Endothelial cell of umbilical vein (primary cell): ENCODE results near the gene BLTP3B. TPM values are rescaled to one million over a fixed set of nuclear protein-coding genes. Genes with fewer than 3 reads are reported as not detected.

Experiments
- BruUV-seq: library from RNA; stranded (reverse); fragments of 400-500 nt; replicated peaks from 2 replicates; lab custom pipeline; 2021; lab: Mats Ljungman, UMichigan
- CTCF ChIA-PET: fragments of 300-600, 350-600 bp; sonication (Branson Sonifier 250); formaldehyde crosslinking; loops from one replicate; lab custom pipeline; 2021; ENCODE audit warnings: antibody characterized with exemption, inconsistent platforms; lab: Charles Lee
- POLR2A ChIA-PET: fragments of 300-600, 350-600 bp; sonication (Branson Sonifier 250); formaldehyde crosslinking; loops from one replicate; lab custom pipeline; 2021; ENCODE audit warnings: antibody characterized with exemption, inconsistent platforms; lab: Charles Lee
- DNase-seq: peaks from one replicate; pipeline ENCODE4 v3.0.0-alpha.2; 2011; ENCODE audit warnings: low read depth, low spot score
- FAIRE-seq: peaks from 2 replicates; lab custom pipeline; 2011; peaks lifted over from hg19 to GRCh38; lab: Jason Lieb, UNC
- H2AFZ ChIP-seq: 2 replicates; pipeline ENCODE4 v1.6.0; 2012; ENCODE audit warnings: low read depth, low read length, control low read depth, inconsistent platforms
- H3K27ac ChIP-seq: 2 replicates; pipeline ENCODE4 v1.5.1; 2011; ENCODE audit warnings: low read depth, mild to moderate bottlenecking, control low read depth, low read length, moderate library complexity; ENCODE audit not compliant: insufficient read depth
- H3K27me3 ChIP-seq, 2 experiments: 2 replicates each; pipeline versions ENCODE4 v1.6.0 to v1.6.1; 2011; ENCODE audit warnings: low read length in 2 of 2, mixed read lengths in 1 of 2; ENCODE audit not compliant: control insufficient read depth in 2 of 2, insufficient read depth in 2 of 2
- H3K36me3 ChIP-seq, 2 experiments: 2 replicates in 1 of 2; 3 replicates in 1 of 2; pipeline ENCODE4 v1.5.1; 2011; ENCODE audit warnings: low read length in 2 of 2, mild to moderate bottlenecking in 1 of 2, moderate library complexity in 1 of 2; ENCODE audit not compliant: control insufficient read depth in 2 of 2, insufficient read depth in 2 of 2; ENCODE audit errors: extremely low read depth in 1 of 2
- H3K4me1 ChIP-seq: 3 replicates; pipeline ENCODE4 v1.5.1; 2011; ENCODE audit warnings: mild to moderate bottlenecking, low read length; ENCODE audit not compliant: control insufficient read depth, insufficient read depth; ENCODE audit errors: extremely low read depth
- H3K4me2 ChIP-seq: 2 replicates; pipeline ENCODE4 v1.6.1; 2011; ENCODE audit warnings: low read length, control low read depth, mixed read lengths; ENCODE audit not compliant: insufficient read depth
- H3K4me3 ChIP-seq, 3 experiments: fragments of 200-600 bp in 1 of 3; sonication (generic), shearing (Covaris generic) in 1 of 3; replicated peaks in 1 of 3; 2 replicates each; pipeline ENCODE4 v1.5.1; 2011 to 2016; ENCODE audit warnings: control low read depth in 3 of 3, low read length in 3 of 3, mild to moderate bottlenecking in 2 of 3, inconsistent platforms in 1 of 3, low read depth in 1 of 3, moderate library complexity in 1 of 3; ENCODE audit not compliant: insufficient read depth in 1 of 3
- H3K79me2 ChIP-seq: 2 replicates; pipeline ENCODE4 v1.6.0; 2012; ENCODE audit warnings: low read length, inconsistent platforms; ENCODE audit not compliant: control insufficient read depth, insufficient read depth
- H3K9ac ChIP-seq: replicated peaks from 2 replicates; pipeline ENCODE3; 2011; ENCODE audit warnings: low read length, control low read depth; ENCODE audit not compliant: insufficient read depth; ENCODE audit errors: extremely low read depth
- H3K9me1 ChIP-seq: replicated peaks from 3 replicates; pipeline ENCODE4 v1.6.0; 2011; ENCODE audit warnings: mild to moderate bottlenecking, low read length; ENCODE audit not compliant: control insufficient read depth, insufficient read depth; ENCODE audit errors: extremely low read depth
- H3K9me3 ChIP-seq: replicated peaks from 2 replicates; pipeline ENCODE4 v1.5.1; 2012; ENCODE audit warnings: low read length, inconsistent platforms; ENCODE audit not compliant: control insufficient read depth, insufficient read depth
- H4K20me1 ChIP-seq: replicated peaks from 2 replicates; pipeline ENCODE3; 2011; ENCODE audit warnings: mild to moderate bottlenecking, low read length; ENCODE audit not compliant: control insufficient read depth, insufficient read depth; ENCODE audit errors: extremely low read depth
- CTCF ChIP-seq, 2 donors: IDR thresholded peaks; 1 replicate in 1 of 2; 2 replicates in 1 of 2; pipeline ENCODE4 v1.5.1; 2011; ENCODE audit warnings: low read length in 2 of 2, mild to moderate bottlenecking in 2 of 2, moderate library complexity in 2 of 2, control low read depth in 1 of 2, inconsistent platforms in 1 of 2, low read depth in 1 of 2; ENCODE audit not compliant: insufficient read depth in 1 of 2; ENCODE audit errors: extremely low read depth in 1 of 2
- EZH2 ChIP-seq: IDR thresholded peaks from 2 replicates; pipeline ENCODE4 v1.6.1; 2012; ENCODE audit warnings: borderline replicate concordance, low read depth, mild to moderate bottlenecking, moderate library complexity, low read length, inconsistent platforms; ENCODE audit not compliant: severe bottlenecking
- FOS ChIP-seq: IDR thresholded peaks from 2 replicates; pipeline ENCODE4 v1.6.1; 2011; ENCODE audit warnings: mild to moderate bottlenecking, low read length, moderate library complexity, borderline replicate concordance; ENCODE audit not compliant: insufficient read depth
- GATA2 ChIP-seq: IDR thresholded peaks from 2 replicates; pipeline ENCODE4 v1.7.0; 2011; ENCODE audit warnings: low read depth, mild to moderate bottlenecking, moderate library complexity, mixed read lengths, low read length; ENCODE audit not compliant: insufficient read length, insufficient read depth
- JUN ChIP-seq: IDR thresholded peaks from 2 replicates; pipeline ENCODE4 v1.6.1; 2011; ENCODE audit warnings: borderline replicate concordance, low read depth; ENCODE audit not compliant: insufficient read length, insufficient read depth
- MAX ChIP-seq: IDR thresholded peaks from 2 replicates; pipeline ENCODE4 v1.6.1; 2011; ENCODE audit not compliant: insufficient read depth, insufficient read length
- MYC ChIP-seq: IDR thresholded peaks from one replicate; pipeline ENCODE4 v1.6.1; 2011; ENCODE audit warnings: mild to moderate bottlenecking, low read depth, low read length
- POLR2A ChIP-seq: IDR thresholded peaks from 2 replicates; pipeline ENCODE4 v1.6.1; 2012; ENCODE audit warnings: low read depth, mild to moderate bottlenecking, control low read depth, low read length
- POLR2AphosphoS5 ChIP-seq: IDR thresholded peaks from 2 replicates; pipeline ENCODE4 v1.6.1; 2012; ENCODE audit warnings: low read depth, mild to moderate bottlenecking, control low read depth, low read length, moderate library complexity; ENCODE audit not compliant: insufficient read depth
- dilution Hi-C: fragments of 300-500 bp; cut with MboI; formaldehyde crosslinking; loops from one replicate; pipeline ENCODE4 v1.15.0; 2019; ENCODE audit warnings: low sequenced_read_pairs; ENCODE audit not compliant: extremely low pct_ligation_motif_present
- intact Hi-C: fragments of 100-400 bp; cut with micrococcal nuclease; formaldehyde crosslinking; loops from one replicate; pipeline ENCODE4 v1.10.0; 2022
- polyA plus RNA-seq, 4 experiments: library from polyadenylated mRNA; depleted of rRNA in 3 of 4; stranded (reverse) in 3 of 4; unstranded in 1 of 4; fragments of >200 nt; gene quantifications; 2 replicates each; pipeline versions ENCODE4 v1.2.1 to v1.2.3, GENCODE V29; 2011 to 2012; ENCODE audit warnings: missing spikeins in 1 of 4
- total RNA-seq: library from RNA; stranded (reverse); gene quantifications from 2 replicates; pipeline ENCODE4 v1.2.3, GENCODE V29; 2021

The BLTP3B gene
- total and polyA plus RNA-seq, 2 donors (not counting 3 experiments of a cell fraction or from before 2014, with no cell fraction given) = 5.4 to 17.9 TPM

- CTCF ChIA-PET = no interaction called here
- Histone ChIP-seq H3K9me3 (no peaks in the 10 kb centered on the region), H3K27me3 (peaks cover 0 to 1% of the 10 kb centered on the region in 2 experiments), H3K27ac (no peak overlapping the region), H3K4me2 (no peak overlapping the region), H3K4me3 (no peak overlapping the region), H2AFZ (no peak overlapping the region), H3K9ac (no peak overlapping the region), H3K79me2 (no peaks in the 10 kb centered on the region), H3K36me3 (no peaks in the 10 kb centered on the region), H4K20me1 (no peaks in the 10 kb centered on the region), H3K4me1 (no peaks in the 10 kb centered on the region), H3K9me1 (no peaks in the 10 kb centered on the region)
- dilution Hi-C loops (no loop called here), intact Hi-C loops (no loop called here)
- DNase-seq (no peak), FAIRE-seq (no peak)
- POLR2A ChIA-PET = no interaction called here
- TF ChIP-seq GATA2 = no peak
- no peak for TF ChIP-seq MAX
- no peak for TF ChIP-seq JUN
- no peak for TF ChIP-seq FOS
- no peak for TF ChIP-seq POLR2A
- TF ChIP-seq POLR2AphosphoS5 = no peak
- no peak for TF ChIP-seq EZH2
- no peak for TF ChIP-seq CTCF (IDR thresholded peaks at IDR 0.05; ENCODE audit: extremely low read depth in 1 of 2, insufficient read depth in 1 of 2, low read depth in 1 of 2, low read length in 2 of 2)
- no peak for TF ChIP-seq MYC
- BruUV-seq = no TSS peak
Observed at GRCh38 chr12:100170313-100170858, 27.7 kb upstream of the BLTP3B start.
